ENCODE data around the gene TMEM169.
"Not testable (repeated sequence)": the region's sequence is repeated elsewhere in the genome, so short reads cannot be mapped to it uniquely, and the experiment has no call there.

The TMEM169 gene

GRCh38 chr2:216072473-216072872 is 9.2 kb upstream of the TMEM169 start:
- no peak for DNase-seq

- DNase-seq: no peak
Observed at GRCh38 chr2:216073773-216074172, 7.9 kb upstream of the TMEM169 start.

- no peak for DNase-seq
Observed at GRCh38 chr2:216074380-216074779, 7.3 kb upstream of the TMEM169 start.

GRCh38 chr2:216074794-216075193 is 6.9 kb upstream of the TMEM169 start:
- DNase-seq: no peak

- no peak for DNase-seq
Observed at GRCh38 chr2:216075510-216076485, 5.9 kb upstream of the TMEM169 start.

- DNase-seq: no peak
Observed at GRCh38 chr2:216078776-216079175, 2.9 kb upstream of the TMEM169 start.

- DNase-seq: not testable (repeated sequence)
Observed at GRCh38 chr2:216080048-216080447, 1.7 kb upstream of the TMEM169 start.

GRCh38 chr2:216081012-216081411 is 707 bp upstream of the TMEM169 start:
- DNase-seq: no peak

GRCh38 chr2:216082117-216082711 is 495 bp downstream of the TMEM169 start:
- no peak for DNase-seq

- no peak for DNase-seq
Observed at GRCh38 chr2:216082805-216083204, 1.1 kb downstream of the TMEM169 start.

GRCh38 chr2:216083464-216084281 is 2.0 kb downstream of the TMEM169 start:
- DNase-seq: no peak

GRCh38 chr2:216084547-216084946 is 2.8 kb downstream of the TMEM169 start:
- peak; percentile 41 for DNase-seq

GRCh38 chr2:216086207-216086893 is 4.6 kb downstream of the TMEM169 start:
- DNase-seq: no peak

GRCh38 chr2:216090369-216090786 is 8.7 kb downstream of the TMEM169 start:
- DNase-seq: no peak

GRCh38 chr2:216092646-216093045 is 10.9 kb downstream of the TMEM169 start:
- no peak for DNase-seq

- no peak for DNase-seq
Observed at GRCh38 chr2:216094701-216095100, 13.0 kb downstream of the TMEM169 start.

- DNase-seq: no peak
Observed at GRCh38 chr2:216098421-216099334, 17.0 kb downstream of the TMEM169 start.

- no peak for DNase-seq
Observed at GRCh38 chr2:216101109-216101508, 19.4 kb downstream of the TMEM169 start.

- no peak for DNase-seq
Observed at GRCh38 chr2:216103213-216103612, 21.5 kb downstream of the TMEM169 start.

GRCh38 chr2:216104691-216105090 is 23.0 kb downstream of the TMEM169 start:
- no peak for DNase-seq

GRCh38 chr2:216107320-216107719 is 25.6 kb downstream of the TMEM169 start:
- DNase-seq: no peak

GRCh38 chr2:216107760-216108159 is 26.0 kb downstream of the TMEM169 start:
- no peak for DNase-seq

Data from CD4-positive, alpha-beta T cell treated with Interleukin-17A for 1 hour (primary cell).